LoVo (cell line): ENCODE results near the gene CORO2B.

ENCODE experiments used
- DNase-seq: peaks from one replicate; pipeline ENCODE4 v3.0.0-alpha.2; 2016; ENCODE audit warnings: low spot score

Gene CORO2B

GRCh38 chr15:68775671-68776476 is 197.1 kb downstream of the CORO2B start:
- no peak for DNase-seq

GRCh38 chr15:68776477-68777270 is 197.9 kb downstream of the CORO2B start:
- no peak for DNase-seq
